RWPE2 (cell line): ENCODE results near the gene SLC6A3.
A peak's percentile ranks its signal among the peaks of the same experiment; 100 is the strongest.

ENCODE experiments used
- ATAC-seq: fragments of 200-7000 bp; cut with Tn5 transposase; 3 replicates; pipeline ENCODE4 v1.9.1; 2021; ENCODE audit warnings: low read depth
- DNase-seq: peaks from one replicate; pipeline ENCODE4 v3.0.0-alpha.2; 2020; ENCODE audit warnings: low spot score
- H3K27ac ChIP-seq: fragments of 450-650 bp; 2 replicates; pipeline ENCODE4 v1.5.1; 2017; ENCODE audit warnings: mild to moderate bottlenecking; ENCODE audit not compliant: poor library complexity, severe bottlenecking
- H3K27me3 ChIP-seq: fragments of 250-450 bp; sonication (Bioruptor Pico); 2 replicates; pipeline ENCODE4 v1.5.1; 2021; ENCODE audit warnings: mild to moderate bottlenecking, moderate library complexity; ENCODE audit not compliant: insufficient read depth, poor library complexity, severe bottlenecking
- H3K36me3 ChIP-seq: fragments of 250-450 bp; sonication (Bioruptor Pico); 2 replicates; pipeline ENCODE4 v1.5.1; 2020; ENCODE audit warnings: low read depth, mild to moderate bottlenecking, moderate library complexity
- H3K4me1 ChIP-seq: fragments of 250-450 bp; sonication (Bioruptor Pico); 2 replicates; pipeline ENCODE4 v1.5.1; 2021; ENCODE audit warnings: mild to moderate bottlenecking, moderate library complexity; ENCODE audit not compliant: insufficient read depth, poor library complexity, severe bottlenecking
- H3K4me3 ChIP-seq: fragments of 250-450 bp; sonication (Bioruptor Pico); 2 replicates; pipeline ENCODE4 v1.5.1; 2021; ENCODE audit warnings: mild to moderate bottlenecking, moderate library complexity; ENCODE audit not compliant: severe bottlenecking
- H3K9me3 ChIP-seq: fragments of 250-450 bp; sonication (Bioruptor Pico); 2 replicates; pipeline ENCODE4 v1.5.1; 2021; ENCODE audit warnings: mild to moderate bottlenecking, moderate library complexity; ENCODE audit not compliant: severe bottlenecking
- TF ChIP-seq, protein P1 (sequence below): fragments of 450-650 bp; IDR thresholded peaks from one replicate; pipeline ENCODE4 v1.5.1; 2017; ENCODE audit warnings: mild to moderate bottlenecking, moderate library complexity; ENCODE audit not compliant: poor library complexity, severe bottlenecking

The SLC6A3 gene

GRCh38 chr5:1344975-1345838 lies 100.0 kb downstream of the SLC6A3 start, which contains the start of gene CLPTM1L:
Gene CLPTM1L (minus strand): TSS chr5:1345099. CDS start chr5:1344841, 258 bp downstream.
- Histone ChIP-seq H3K36me3 (peaks cover 41% of the 10 kb centered on the region), H3K4me3 (peak within 1 kb of the TSS; percentile 90), H3K27ac (peak within 1 kb of the TSS; percentile 60), H3K27me3 (no peaks in the 10 kb centered on the region), H3K9me3 (no peaks in the 10 kb centered on the region), H3K4me1 (peaks cover 8% of the 10 kb centered on the region)
- DNase-seq (peak; percentile 92), ATAC-seq (peak; percentile 81)
- TF ChIP-seq, protein P1, sequence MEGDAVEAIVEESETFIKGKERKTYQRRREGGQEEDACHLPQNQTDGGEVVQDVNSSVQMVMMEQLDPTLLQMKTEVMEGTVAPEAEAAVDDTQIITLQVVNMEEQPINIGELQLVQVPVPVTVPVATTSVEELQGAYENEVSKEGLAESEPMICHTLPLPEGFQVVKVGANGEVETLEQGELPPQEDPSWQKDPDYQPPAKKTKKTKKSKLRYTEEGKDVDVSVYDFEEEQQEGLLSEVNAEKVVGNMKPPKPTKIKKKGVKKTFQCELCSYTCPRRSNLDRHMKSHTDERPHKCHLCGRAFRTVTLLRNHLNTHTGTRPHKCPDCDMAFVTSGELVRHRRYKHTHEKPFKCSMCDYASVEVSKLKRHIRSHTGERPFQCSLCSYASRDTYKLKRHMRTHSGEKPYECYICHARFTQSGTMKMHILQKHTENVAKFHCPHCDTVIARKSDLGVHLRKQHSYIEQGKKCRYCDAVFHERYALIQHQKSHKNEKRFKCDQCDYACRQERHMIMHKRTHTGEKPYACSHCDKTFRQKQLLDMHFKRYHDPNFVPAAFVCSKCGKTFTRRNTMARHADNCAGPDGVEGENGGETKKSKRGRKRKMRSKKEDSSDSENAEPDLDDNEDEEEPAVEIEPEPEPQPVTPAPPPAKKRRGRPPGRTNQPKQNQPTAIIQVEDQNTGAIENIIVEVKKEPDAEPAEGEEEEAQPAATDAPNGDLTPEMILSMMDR, result no peak

DNA sequence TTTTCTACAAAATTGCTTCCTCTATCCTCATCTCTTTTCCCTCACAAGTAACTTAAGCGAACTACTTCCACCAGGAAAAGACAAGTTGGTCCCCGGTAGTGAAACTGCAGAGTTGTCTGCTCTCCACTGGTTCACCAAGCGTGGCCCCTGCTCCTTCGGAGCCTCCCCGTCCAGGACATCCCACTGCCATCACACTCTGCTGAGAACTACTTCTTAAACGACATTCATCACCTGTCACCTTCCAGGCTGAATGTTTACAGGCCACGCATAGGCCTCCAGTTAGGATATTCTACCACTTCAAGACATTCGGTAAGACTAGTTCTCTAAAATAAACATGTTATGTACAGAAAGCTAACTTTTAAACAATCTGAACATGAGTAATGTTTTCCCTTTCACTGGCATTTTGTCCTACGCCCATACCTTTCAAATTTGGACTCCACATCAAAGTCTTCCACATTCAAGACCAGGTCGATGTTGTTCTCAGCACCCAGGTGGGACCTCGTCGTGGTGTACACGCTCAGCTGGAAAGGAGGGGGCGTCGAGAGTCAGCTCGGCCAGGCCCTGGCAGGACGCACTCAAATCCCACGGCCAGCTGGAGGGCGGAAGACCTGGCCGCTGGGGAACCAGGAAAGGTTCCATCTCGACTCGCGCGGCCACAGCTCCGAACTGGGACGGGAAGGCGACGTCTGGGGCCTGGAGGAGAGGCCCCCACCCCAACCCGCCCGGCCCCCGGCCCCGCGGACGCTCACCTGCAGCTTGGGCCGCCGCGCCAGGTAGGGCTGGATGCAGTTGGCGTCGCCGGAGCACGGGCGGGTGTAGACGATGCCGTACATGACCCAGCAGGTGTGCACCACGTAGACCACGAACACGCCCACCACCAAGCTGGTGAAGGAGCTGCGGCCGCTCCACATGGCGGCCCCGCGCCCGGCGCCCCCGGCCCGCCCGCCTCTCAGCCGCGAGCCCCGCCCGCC lies 101.0 kb downstream of the SLC6A3 start:
- H3K27me3 ChIP-seq, result no peaks in the 10 kb centered on the region
- peaks cover 8% of the 10 kb centered on the region for H3K4me1 ChIP-seq
- peaks cover 43% of the 10 kb centered on the region for H3K36me3 ChIP-seq
- peak overlapping the region; percentile 60 for H3K27ac ChIP-seq
- peak; percentile 15; the same call in 2 of the 3 replicates for ATAC-seq
- no peak for DNase-seq
- no peaks in the 10 kb centered on the region for H3K9me3 ChIP-seq
- TF ChIP-seq, protein P1, result no peak
- peak overlapping the region; percentile 90 for H3K4me3 ChIP-seq

DNA sequence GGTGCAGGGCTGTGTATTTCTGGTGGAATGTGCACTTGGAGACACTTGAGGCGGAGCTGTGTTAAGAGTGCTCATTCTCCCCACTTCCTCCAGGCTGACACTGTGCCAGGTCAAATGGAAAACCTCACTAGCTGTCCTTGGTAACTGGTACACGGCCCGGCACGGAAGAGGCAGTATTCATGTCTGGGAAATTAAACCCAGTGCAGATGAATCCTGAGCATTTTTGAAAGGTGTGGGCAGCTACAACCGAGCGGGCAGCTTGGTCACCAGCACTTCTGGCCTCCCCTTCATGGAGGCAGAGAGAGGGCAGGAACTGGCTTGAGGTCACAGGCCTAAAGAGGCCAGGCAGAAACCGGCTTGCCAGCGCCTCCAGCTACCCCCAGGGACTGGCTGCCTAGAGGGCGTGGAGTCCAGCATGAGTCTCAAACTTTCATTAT lies 101.9 kb downstream of the SLC6A3 start:
- no peak for ATAC-seq
- Histone ChIP-seq H3K4me1 (peaks cover 8% of the 10 kb centered on the region), H3K4me3 (peak overlapping the region; percentile 90), H3K27me3 (no peaks in the 10 kb centered on the region), H3K27ac (peak overlapping the region; percentile 60), H3K36me3 (peaks cover 49% of the 10 kb centered on the region), H3K9me3 (no peaks in the 10 kb centered on the region)
- TF ChIP-seq, protein P1, result no peak
- DNase-seq, result no peak
